Progenitor cell of endocrine pancreas (in vitro differentiated cells): Measurements from ENCODE around the gene CCDC82. TPM values are rescaled to one million over a fixed set of nuclear protein-coding genes. Genes with fewer than 3 reads are reported as not detected.

Experiments used
- DNase-seq: peaks from one replicate; pipeline ENCODE4 v3.0.0; 2021; ENCODE audit warnings: low spot score; ENCODE audit not compliant: unreplicated experiment
- H3K27ac Mint-ChIP-seq: 2 replicates; pipeline ENCODE4 v1.8.0; 2021; ENCODE audit warnings: mild to moderate bottlenecking, moderate library complexity, mixed read lengths
- H3K27me3 Mint-ChIP-seq: 2 replicates; pipeline ENCODE4 v1.8.0; 2021; ENCODE audit warnings: mixed read lengths
- H3K36me3 Mint-ChIP-seq: 2 replicates; pipeline ENCODE4 v1.8.0; 2022; ENCODE audit warnings: mixed read lengths; ENCODE audit not compliant: insufficient read depth
- H3K4me1 Mint-ChIP-seq: 2 replicates; pipeline ENCODE4 v1.8.0; 2021; ENCODE audit warnings: low read depth, mixed read lengths
- H3K4me3 Mint-ChIP-seq: 2 replicates; pipeline ENCODE4 v1.8.0; 2021; ENCODE audit warnings: low read depth, mild to moderate bottlenecking, moderate library complexity, mixed read lengths
- H3K9me3 Mint-ChIP-seq: 2 replicates; pipeline ENCODE4 v1.8.0; 2021; ENCODE audit warnings: low read depth, mixed read lengths
- total RNA-seq: library from RNA; stranded (reverse); gene quantifications from 2 replicates; pipeline ENCODE4 v1.2.1, GENCODE V29; 2021
- TF ChIP-seq, protein P1 (sequence below): fragments of 200-600 bp; sonication (generic); IDR thresholded peaks from one replicate; pipeline ENCODE4 v1.5.0; 2021; ENCODE audit warnings: antibody characterized with exemption, mild to moderate bottlenecking; ENCODE audit not compliant: unreplicated experiment

CCDC82 gene
- total RNA-seq, 1 donor from 2014 or later = 26.3 TPM

DNA sequence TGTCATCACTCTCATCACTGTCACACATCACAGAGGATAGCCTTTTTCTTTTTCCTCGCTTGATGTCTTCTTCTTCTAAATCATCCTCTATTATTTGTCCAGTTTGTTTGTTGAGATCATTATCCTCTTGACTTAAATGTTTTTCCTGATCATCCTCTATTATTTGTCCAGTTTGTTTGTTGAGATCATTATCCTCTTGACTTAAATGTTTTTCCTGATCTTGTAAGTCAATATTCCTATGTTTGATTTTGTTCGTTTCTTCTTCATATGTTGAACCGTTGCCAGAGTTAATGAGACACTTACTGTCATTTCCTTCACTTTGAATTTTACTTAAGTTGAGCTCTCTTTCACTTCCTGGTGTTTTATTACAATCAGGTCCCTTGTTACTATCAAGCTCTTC is 5.6 kb downstream of the CCDC82 start:
- peaks cover 10% of the 10 kb centered on the region for H3K4me1 Mint-ChIP-seq

DNA sequence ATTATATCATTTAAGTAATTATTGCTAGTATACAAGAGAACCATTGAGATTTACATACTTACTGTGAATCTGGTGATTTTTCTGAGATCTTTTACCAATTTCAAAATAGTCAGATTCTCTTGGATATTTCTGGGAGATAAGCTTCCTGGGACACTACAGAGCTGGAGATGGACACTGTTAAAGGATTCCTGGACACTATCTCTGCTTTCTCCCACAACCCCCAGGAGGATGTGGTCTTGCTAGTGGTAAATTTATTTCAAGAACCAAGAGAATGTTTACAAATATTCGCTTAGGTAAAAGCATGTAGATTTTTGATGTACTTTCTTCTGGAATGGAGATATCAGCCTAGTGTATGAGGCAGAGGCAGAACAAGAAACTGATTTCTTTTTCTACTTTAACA is 12.9 kb downstream of the CCDC82 start:
- Mint-ChIP-seq H3K4me3 (no peak overlapping the region), H3K4me1 (peaks cover 2% of the 10 kb centered on the region), H3K27me3 (no peaks in the 10 kb centered on the region), H3K9me3 (peaks cover 3% of the 10 kb centered on the region), H3K27ac (no peak overlapping the region), H3K36me3 (peaks cover 14% of the 10 kb centered on the region)
- no peak for DNase-seq
- TF ChIP-seq, protein P1, sequence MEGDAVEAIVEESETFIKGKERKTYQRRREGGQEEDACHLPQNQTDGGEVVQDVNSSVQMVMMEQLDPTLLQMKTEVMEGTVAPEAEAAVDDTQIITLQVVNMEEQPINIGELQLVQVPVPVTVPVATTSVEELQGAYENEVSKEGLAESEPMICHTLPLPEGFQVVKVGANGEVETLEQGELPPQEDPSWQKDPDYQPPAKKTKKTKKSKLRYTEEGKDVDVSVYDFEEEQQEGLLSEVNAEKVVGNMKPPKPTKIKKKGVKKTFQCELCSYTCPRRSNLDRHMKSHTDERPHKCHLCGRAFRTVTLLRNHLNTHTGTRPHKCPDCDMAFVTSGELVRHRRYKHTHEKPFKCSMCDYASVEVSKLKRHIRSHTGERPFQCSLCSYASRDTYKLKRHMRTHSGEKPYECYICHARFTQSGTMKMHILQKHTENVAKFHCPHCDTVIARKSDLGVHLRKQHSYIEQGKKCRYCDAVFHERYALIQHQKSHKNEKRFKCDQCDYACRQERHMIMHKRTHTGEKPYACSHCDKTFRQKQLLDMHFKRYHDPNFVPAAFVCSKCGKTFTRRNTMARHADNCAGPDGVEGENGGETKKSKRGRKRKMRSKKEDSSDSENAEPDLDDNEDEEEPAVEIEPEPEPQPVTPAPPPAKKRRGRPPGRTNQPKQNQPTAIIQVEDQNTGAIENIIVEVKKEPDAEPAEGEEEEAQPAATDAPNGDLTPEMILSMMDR = no peak

More for the DNA sequence above, 5.6 kb downstream of the CCDC82 start:
- peaks cover 8% of the 10 kb centered on the region for H3K36me3 Mint-ChIP-seq
- TF ChIP-seq, protein P1 = no peak
- no peaks in the 10 kb centered on the region for H3K9me3 Mint-ChIP-seq
- DNase-seq = no peak
- H3K27ac Mint-ChIP-seq = no peak overlapping the region
- no peak overlapping the region for H3K4me3 Mint-ChIP-seq
- H3K27me3 Mint-ChIP-seq = no peaks in the 10 kb centered on the region

DNA sequence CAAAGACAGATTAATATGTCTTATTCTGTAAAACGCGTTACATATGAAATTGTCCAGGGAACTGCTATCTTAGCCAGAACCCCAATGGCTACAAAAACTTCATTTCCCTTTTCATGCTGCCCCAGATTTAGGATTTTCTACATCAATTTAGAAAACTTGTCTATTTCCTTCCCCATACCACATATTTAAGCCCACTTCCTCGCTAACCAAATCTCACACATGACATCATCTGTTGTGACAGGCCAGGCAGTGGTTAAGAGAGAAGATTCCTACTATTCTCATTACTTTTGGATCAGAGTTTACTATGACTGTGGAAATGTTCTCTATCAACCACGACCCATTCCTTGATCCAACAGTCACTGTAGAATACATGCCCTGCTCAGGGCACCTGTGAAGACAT is 15.9 kb downstream of the CCDC82 start:
- TF ChIP-seq, protein P1 = no peak
- H3K4me3 Mint-ChIP-seq = no peak overlapping the region
- no peaks in the 10 kb centered on the region for H3K27me3 Mint-ChIP-seq
- H3K4me1 Mint-ChIP-seq = peaks cover 3% of the 10 kb centered on the region
- peaks cover 9% of the 10 kb centered on the region for H3K9me3 Mint-ChIP-seq
- peaks cover 26% of the 10 kb centered on the region for H3K36me3 Mint-ChIP-seq
- no peak for DNase-seq
- no peak overlapping the region for H3K27ac Mint-ChIP-seq

DNA sequence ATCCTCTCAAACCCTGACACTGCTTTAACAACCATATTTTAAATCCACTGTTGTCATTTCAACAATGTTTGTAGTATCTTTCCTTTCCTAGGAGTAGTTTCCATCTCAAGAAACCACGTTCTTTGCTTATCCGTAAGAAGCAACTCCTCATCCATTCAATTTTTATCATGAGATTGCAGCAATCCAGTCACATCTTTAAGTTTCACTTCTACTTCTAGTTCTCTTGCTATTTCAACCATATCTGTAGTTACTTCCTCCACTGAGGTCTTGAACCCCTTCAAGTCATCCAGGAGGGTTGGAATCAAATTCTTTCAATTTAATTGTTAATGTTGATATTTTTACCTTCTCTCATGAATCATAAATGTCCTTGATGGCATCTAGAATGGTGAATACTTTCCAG is 22.4 kb downstream of the CCDC82 start:
- TF ChIP-seq, protein P1 = no peak
- H3K27me3 Mint-ChIP-seq = no peaks in the 10 kb centered on the region
- peaks cover 10% of the 10 kb centered on the region for H3K9me3 Mint-ChIP-seq
- H3K27ac Mint-ChIP-seq = no peak overlapping the region
- no peak for DNase-seq
- peaks cover 33% of the 10 kb centered on the region for H3K36me3 Mint-ChIP-seq
- peaks cover 3% of the 10 kb centered on the region for H3K4me1 Mint-ChIP-seq
- no peak overlapping the region for H3K4me3 Mint-ChIP-seq

DNA sequence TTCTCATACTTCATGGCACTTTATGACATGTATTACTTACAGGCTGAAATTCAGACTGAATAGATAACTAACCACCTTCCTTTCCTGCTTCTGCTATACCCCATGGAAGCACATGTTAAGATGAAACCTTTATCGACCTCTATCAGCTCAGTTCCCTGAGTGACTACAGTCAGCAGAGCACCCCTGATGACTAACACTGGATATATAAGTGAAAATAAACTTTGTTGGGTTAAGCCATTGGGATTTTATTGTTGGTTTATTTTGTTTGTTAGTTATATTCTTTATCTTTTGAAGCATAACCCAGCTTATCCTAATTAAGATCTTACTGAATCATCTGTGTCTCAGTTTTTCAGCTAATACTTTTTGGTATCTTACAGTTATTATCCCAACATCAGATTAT is 23.7 kb downstream of the CCDC82 start:
- Mint-ChIP-seq H3K27me3 (no peaks in the 10 kb centered on the region), H3K27ac (no peak overlapping the region), H3K4me1 (no peaks in the 10 kb centered on the region), H3K9me3 (peaks cover 7% of the 10 kb centered on the region), H3K4me3 (no peak overlapping the region), H3K36me3 (peaks cover 28% of the 10 kb centered on the region)
- DNase-seq = no peak
- TF ChIP-seq, protein P1 = no peak
